PC-9 (cell line): ENCODE results near the gene SBF1. TPM values are rescaled to one million over a fixed set of nuclear protein-coding genes. Genes with fewer than 3 reads are reported as not detected.

Experiments used
- BruUV-seq: library from RNA; stranded (reverse); fragments of 400-500 nt; replicated peaks from 2 replicates; lab custom pipeline; 2021; lab: Mats Ljungman, UMichigan
- CTCF ChIA-PET: fragments of 300-600 bp; sonication (Branson Sonifier 250); formaldehyde crosslinking; loops from one replicate; lab custom pipeline; 2022; ENCODE audit warnings: antibody characterized with exemption; lab: Charles Lee
- POLR2A ChIA-PET: fragments of 300-600 bp; sonication (Branson Sonifier 250); formaldehyde crosslinking; loops from one replicate; lab custom pipeline; 2022; ENCODE audit warnings: antibody characterized with exemption; ENCODE audit not compliant: unreplicated experiment; lab: Charles Lee
- DNase-seq, 2 experiments: peaks; one replicate each; pipeline versions ENCODE4 v3.0.0 to v3.0.0-alpha.2; 2015 to 2022; ENCODE audit warnings: mixed read lengths in 1 of 2
- H2AFZ ChIP-seq: fragments of 200-600 bp; sonication (generic); 2 replicates; pipeline ENCODE4 v1.8.1; 2017; ENCODE audit warnings: antibody characterized with exemption
- H3F3A ChIP-seq: fragments of 200-600 bp; sonication (generic); 2 replicates; pipeline ENCODE4 v1.8.1; 2017; ENCODE audit warnings: antibody characterized with exemption, mild to moderate bottlenecking, low read depth; ENCODE audit not compliant: insufficient read depth
- H3K27ac ChIP-seq: fragments of 200-600 bp; sonication (generic); 2 replicates; pipeline ENCODE4 v1.6.1; 2016; ENCODE audit warnings: mixed run types
- H3K27me3 ChIP-seq: fragments of 200-600 bp; sonication (generic); 2 replicates; pipeline ENCODE4 v1.6.1; 2016; ENCODE audit warnings: low read depth, mixed run types; ENCODE audit not compliant: insufficient read depth
- H3K36me3 ChIP-seq: fragments of 200-600 bp; sonication (generic); 2 replicates; pipeline ENCODE4 v1.6.1; 2016; ENCODE audit warnings: low read depth, mixed run types
- H3K4me1 ChIP-seq: fragments of 200-600 bp; sonication (generic); replicated peaks from 2 replicates; pipeline ENCODE4 v1.6.1; 2016; ENCODE audit warnings: mixed run types; ENCODE audit not compliant: insufficient read depth
- H3K4me2 ChIP-seq: fragments of 200-600 bp; sonication (generic); 2 replicates; pipeline ENCODE4 v1.6.1; 2017; ENCODE audit warnings: mixed run types
- H3K4me3 ChIP-seq: fragments of 200-600 bp; sonication (generic); 2 replicates; pipeline ENCODE4 v1.6.1; 2016; ENCODE audit warnings: mixed run types
- H3K79me2 ChIP-seq: fragments of 200-600 bp; sonication (generic); 2 replicates; pipeline ENCODE4 v1.6.1; 2017; ENCODE audit warnings: low read depth, mixed run types
- H3K9me2 ChIP-seq: fragments of 200-600 bp; sonication (generic); 2 replicates; pipeline ENCODE4 v1.8.1; 2017; ENCODE audit warnings: mild to moderate bottlenecking; ENCODE audit not compliant: insufficient read depth
- H3K9me3 ChIP-seq: fragments of 200-600 bp; sonication (generic); 2 replicates; pipeline ENCODE4 v1.8.1; 2016; ENCODE audit warnings: low read depth; ENCODE audit not compliant: insufficient read depth
- H4K20me1 ChIP-seq: fragments of 200-600 bp; sonication (generic); 2 replicates; pipeline ENCODE4 v1.8.1; 2017; ENCODE audit not compliant: insufficient read depth
- CTCF ChIP-seq: fragments of 200-600 bp; sonication (generic); conservative IDR thresholded peaks from 2 replicates; pipeline ENCODE4 v1.6.1; 2017; ENCODE audit warnings: mixed run types, antibody characterized with exemption, mild to moderate bottlenecking, moderate library complexity
- EZH2 ChIP-seq: fragments of 200-600 bp; sonication (generic); IDR thresholded peaks from 2 replicates; pipeline ENCODE4 v1.8.0; 2017; ENCODE audit warnings: antibody characterized with exemption, low read depth
- intact Hi-C: fragments of 100-400 bp; cut with micrococcal nuclease; formaldehyde crosslinking; loops from one replicate; pipeline ENCODE4 v1.10.0; 2022; ENCODE audit not compliant: unreplicated experiment
- total RNA-seq: library from RNA; stranded (reverse); gene quantifications from 2 replicates; pipeline ENCODE4 v1.2.3, GENCODE V29; 2021

Gene SBF1
- total RNA-seq, 1 experiment from 2014 or later: 85.2 TPM

DNA sequence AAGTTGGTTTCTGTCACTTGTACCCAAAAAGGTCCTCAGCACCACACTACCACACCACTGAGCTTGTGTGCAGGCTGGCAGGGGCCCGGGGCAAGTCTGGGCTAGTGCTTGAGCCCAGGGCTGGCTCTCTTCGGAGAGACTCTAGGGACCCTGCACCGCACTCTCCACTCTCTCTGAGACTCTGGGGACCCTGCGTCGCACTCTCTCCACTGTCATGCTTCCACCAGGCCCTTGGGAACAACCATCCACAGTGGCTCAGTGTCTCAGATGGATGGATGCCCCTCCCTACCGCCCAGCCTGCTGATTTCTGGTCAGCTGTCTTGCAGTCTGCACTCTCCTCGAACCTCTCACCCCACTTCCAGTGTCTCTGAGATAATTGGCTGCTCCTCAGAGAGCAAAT, 2.0 kb upstream of the SBF1 start:
- Histone ChIP-seq H3K27ac (no peak overlapping the region), H3F3A (peaks cover 24% of the 10 kb centered on the region; the same call in 1 of the 2 replicates), H3K9me3 (no peaks in the 10 kb centered on the region), H3K79me2 (peaks cover 28% of the 10 kb centered on the region), H4K20me1 (peaks cover 24% of the 10 kb centered on the region), H3K4me1 (peaks cover 25% of the 10 kb centered on the region), H3K4me3 (no peak overlapping the region), H3K27me3 (no peaks in the 10 kb centered on the region), H3K36me3 (no peaks in the 10 kb centered on the region), H3K9me2 (no peaks in the 10 kb centered on the region), H2AFZ (no peak overlapping the region), H3K4me2 (no peak overlapping the region)
- ChIA-PET CTCF (no interaction called here), POLR2A (no interaction called here)
- BruUV-seq: no TSS peak
- no peak for DNase-seq
- TF ChIP-seq EZH2 (no peak), CTCF (no peak)
- intact Hi-C loops: no loop called here

- Histone ChIP-seq H3K4me1 (peaks cover 37% of the 10 kb centered on the region), H3K4me2 (peak overlapping the region; percentile 97), H3K9me2 (no peaks in the 10 kb centered on the region), H3K4me3 (peak overlapping the region; percentile 65; the same call in 1 of the 2 replicates), H4K20me1 (peaks cover 36% of the 10 kb centered on the region), H3K79me2 (peaks cover 40% of the 10 kb centered on the region), H3F3A (peaks cover 36% of the 10 kb centered on the region; the same call in 1 of the 2 replicates), H3K27ac (no peak overlapping the region), H3K36me3 (no peaks in the 10 kb centered on the region), H3K27me3 (no peaks in the 10 kb centered on the region), H2AFZ (peak overlapping the region; percentile 91), H3K9me3 (no peaks in the 10 kb centered on the region)
- intact Hi-C loops: loop anchor here (1.0 kb wide), 1 partner anchor 33 kb away; the partner anchor contains the start of gene NCAPH2
- no peak for DNase-seq
- ChIA-PET CTCF (no interaction called here), POLR2A (no interaction called here)
- no TSS peak for BruUV-seq
- TF ChIP-seq EZH2 (no peak), CTCF (no peak)
These were observed 792 bp upstream of the SBF1 start for GRCh38 chr22:50475652-50476002.

DNA sequence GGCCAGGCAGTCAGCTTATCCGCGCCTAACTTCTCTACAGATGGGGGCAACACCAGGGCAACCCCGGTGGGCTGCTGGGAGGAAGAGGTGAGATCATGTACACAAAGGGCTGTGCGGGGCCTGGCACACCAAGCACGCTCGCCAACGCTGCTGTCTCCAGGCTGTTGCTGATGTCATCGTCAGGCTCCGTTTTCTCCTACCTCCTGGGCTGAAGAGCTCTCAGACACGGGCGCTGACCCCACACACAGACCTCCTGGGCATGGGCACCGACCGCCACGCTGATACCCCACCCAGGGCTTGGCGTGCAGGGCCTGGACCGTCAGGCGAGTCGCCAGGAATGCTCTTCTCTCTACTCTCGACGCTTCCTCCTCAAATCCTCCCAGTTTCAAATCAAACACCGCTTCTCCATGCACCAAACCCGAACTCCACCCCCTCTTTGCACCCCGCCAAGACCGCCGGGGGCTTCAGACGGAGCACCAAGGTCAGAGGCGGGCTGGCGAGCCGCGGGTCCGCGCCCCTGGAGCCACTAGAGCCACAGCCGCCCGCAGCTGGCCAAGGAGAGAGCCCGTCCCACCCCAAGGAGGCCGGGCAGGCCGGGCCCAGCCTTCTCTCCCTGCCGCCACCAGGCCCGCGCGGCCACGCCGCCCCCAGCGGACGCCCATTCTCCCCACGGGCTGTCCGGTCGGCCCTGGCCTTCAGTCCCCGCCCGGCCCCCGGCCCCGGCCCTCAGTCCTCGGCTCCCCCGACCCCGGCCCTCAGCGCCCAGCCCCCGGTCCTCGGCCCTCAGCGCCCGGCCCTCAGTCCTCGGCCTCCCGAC, 772 bp downstream of the SBF1 start:
- Histone ChIP-seq H2AFZ (no peak overlapping the region), H3K9me3 (no peaks in the 10 kb centered on the region), H4K20me1 (peaks cover 51% of the 10 kb centered on the region), H3K27ac (no peak overlapping the region), H3K9me2 (no peaks in the 10 kb centered on the region), H3K4me1 (peaks cover 53% of the 10 kb centered on the region), H3K79me2 (peaks cover 52% of the 10 kb centered on the region), H3K27me3 (no peaks in the 10 kb centered on the region), H3K4me2 (peak overlapping the region; percentile 87), H3K4me3 (peak overlapping the region; percentile 77), H3F3A (peaks cover 38% of the 10 kb centered on the region), H3K36me3 (no peaks in the 10 kb centered on the region)
- POLR2A ChIA-PET: no interaction called here
- intact Hi-C loops: no loop called here
- TF ChIP-seq EZH2: no peak
- no peak for TF ChIP-seq CTCF
- DNase-seq: peak; percentile 46
- BruUV-seq: TSS peak; percentile 58
- CTCF ChIA-PET: no interaction called here
